H9 (cell line): ENCODE results near the gene TNRC6A. TPM values are rescaled to one million over a fixed set of nuclear protein-coding genes. Genes with fewer than 3 reads are reported as not detected.
"Not testable (repeated sequence)": the region's sequence is repeated elsewhere in the genome, so short reads cannot be mapped to it uniquely, and the experiment has no call there.

Experiments used
- DNase-seq: peaks from one replicate; pipeline ENCODE4 v3.0.0-alpha.2; 2017
- H2AFZ ChIP-seq: one replicate; pipeline ENCODE4 v1.6.1; 2013; ENCODE audit warnings: mild to moderate bottlenecking, low read length, control low read depth, moderate library complexity
- H2AK5ac ChIP-seq: 2 replicates; pipeline ENCODE4 v1.6.1; 2013; ENCODE audit warnings: low read length, control low read depth, mixed read lengths; ENCODE audit not compliant: insufficient read length
- H2BK120ac ChIP-seq: one replicate; pipeline ENCODE4 v1.6.1; 2013; ENCODE audit warnings: low read depth, mild to moderate bottlenecking, low read length, control low read depth, inconsistent platforms; ENCODE audit not compliant: poor library complexity, severe bottlenecking
- H2BK12ac ChIP-seq: 2 replicates; pipeline ENCODE4 v1.6.1; 2013; ENCODE audit warnings: low read length, control low read depth, mixed read lengths, low read depth; ENCODE audit not compliant: insufficient read length
- H2BK15ac ChIP-seq: 2 replicates; pipeline ENCODE4 v1.6.1; 2013; ENCODE audit warnings: low read depth, low read length, control low read depth
- H2BK20ac ChIP-seq: one replicate; pipeline ENCODE4 v1.6.1; 2013; ENCODE audit warnings: low read depth, mild to moderate bottlenecking, low read length, control low read depth, inconsistent platforms; ENCODE audit not compliant: poor library complexity, severe bottlenecking
- H2BK5ac ChIP-seq: 2 replicates; pipeline ENCODE4 v1.6.1; 2013; ENCODE audit warnings: low read length, control low read depth, mixed read lengths; ENCODE audit not compliant: insufficient read length
- H3K14ac ChIP-seq: 2 replicates; pipeline ENCODE4 v1.6.1; 2013; ENCODE audit warnings: low read length, control low read depth; ENCODE audit not compliant: insufficient read depth
- H3K18ac ChIP-seq: 2 replicates; pipeline ENCODE4 v1.6.1; 2013; ENCODE audit warnings: low read depth, mild to moderate bottlenecking, mixed read lengths, low read length, control low read depth; ENCODE audit not compliant: insufficient read length
- H3K23ac ChIP-seq: 2 replicates; pipeline ENCODE4 v1.6.1; 2013; ENCODE audit warnings: low read length, control low read depth, mixed read lengths, low read depth; ENCODE audit not compliant: insufficient read length
- H3K23me2 ChIP-seq: 2 replicates; pipeline ENCODE4 v1.6.1; 2013; ENCODE audit warnings: low read depth, mild to moderate bottlenecking, mixed read lengths, low read length, control low read depth; ENCODE audit not compliant: insufficient read length, poor library complexity, severe bottlenecking
- H3K27ac ChIP-seq: 2 replicates; pipeline ENCODE4 v1.5.1; 2013; ENCODE audit warnings: low read length, control low read depth, mixed read lengths, low read depth; ENCODE audit not compliant: insufficient read length
- H3K27me3 ChIP-seq: 2 replicates; pipeline ENCODE4 v1.6.1; 2013; ENCODE audit warnings: low read length, control low read depth, inconsistent platforms; ENCODE audit not compliant: insufficient read depth
- H3K4ac ChIP-seq: 2 replicates; pipeline ENCODE4 v1.6.1; 2013; ENCODE audit warnings: low read depth, mild to moderate bottlenecking, control low read depth, inconsistent platforms, low read length, moderate library complexity
- H3K4me1 ChIP-seq: 2 replicates; pipeline ENCODE4 v1.6.1; 2013; ENCODE audit warnings: low read length, control low read depth, inconsistent platforms; ENCODE audit not compliant: insufficient read depth
- H3K4me2 ChIP-seq: 2 replicates; pipeline ENCODE4 v1.6.1; 2013; ENCODE audit warnings: low read length, control low read depth, mixed read lengths; ENCODE audit not compliant: insufficient read length, insufficient read depth
- H3K56ac ChIP-seq: 2 replicates; pipeline ENCODE4 v1.6.1; 2013; ENCODE audit warnings: low read depth, mild to moderate bottlenecking, mixed read lengths, low read length, control low read depth; ENCODE audit not compliant: insufficient read length
- H3K79me1 ChIP-seq: 2 replicates; pipeline ENCODE4 v1.6.1; 2013; ENCODE audit warnings: low read depth, mild to moderate bottlenecking, moderate library complexity, low read length, control low read depth, inconsistent platforms; ENCODE audit not compliant: insufficient read depth, poor library complexity, severe bottlenecking
- H3K79me2 ChIP-seq: 2 replicates; pipeline ENCODE4 v1.6.1; 2013; ENCODE audit warnings: low read length, control low read depth, inconsistent platforms; ENCODE audit not compliant: insufficient read depth
- H3K9ac ChIP-seq: 2 replicates; pipeline ENCODE4 v1.6.1; 2013; ENCODE audit warnings: low read length, control low read depth, mixed read lengths; ENCODE audit not compliant: insufficient read length; ENCODE audit errors: extremely low read depth
- H3K9me3 ChIP-seq: one replicate; pipeline ENCODE4 v1.6.1; 2013; ENCODE audit warnings: low read depth, low read length, inconsistent platforms; ENCODE audit not compliant: control insufficient read depth
- H3T11ph ChIP-seq: one replicate; pipeline ENCODE4 v1.6.1; 2013; ENCODE audit warnings: mild to moderate bottlenecking, low read length, control low read depth, inconsistent platforms
- H4K20me1 ChIP-seq: one replicate; pipeline ENCODE4 v1.6.1; 2013; ENCODE audit not compliant: control insufficient read depth, insufficient read length, insufficient read depth
- H4K5ac ChIP-seq: 2 replicates; pipeline ENCODE4 v1.6.1; 2013; ENCODE audit warnings: low read depth, mild to moderate bottlenecking, mixed read lengths, low read length, control low read depth; ENCODE audit not compliant: insufficient read length
- H4K8ac ChIP-seq: replicated peaks from 2 replicates; pipeline ENCODE4 v1.6.1; 2013; ENCODE audit warnings: low read length, control low read depth, mixed read lengths, low read depth; ENCODE audit not compliant: insufficient read length
- H4K91ac ChIP-seq: 2 replicates; pipeline ENCODE4 v1.6.1; 2013; ENCODE audit warnings: low read depth, mild to moderate bottlenecking, moderate library complexity, mixed read lengths, low read length, control low read depth; ENCODE audit not compliant: insufficient read length
- H3K27ac Mint-ChIP-seq, 3 experiments: 2 replicates in 2 of 3; 3 replicates in 1 of 3; pipeline ENCODE4 v1.8.0; 2020 to 2021; ENCODE audit warnings: mixed read lengths in 3 of 3, mild to moderate bottlenecking in 1 of 3, moderate library complexity in 1 of 3
- H3K27me3 Mint-ChIP-seq: 2 replicates; pipeline ENCODE4 v1.8.0; 2021; ENCODE audit warnings: low read depth, mild to moderate bottlenecking, moderate library complexity, mixed read lengths
- H3K36me3 Mint-ChIP-seq, 3 experiments: 2 replicates in 2 of 3; 3 replicates in 1 of 3; pipeline ENCODE4 v1.8.0; 2020 to 2021; ENCODE audit warnings: low read depth in 3 of 3, mixed read lengths in 3 of 3; ENCODE audit not compliant: insufficient read depth in 1 of 3
- H3K4me1 Mint-ChIP-seq, 2 experiments: 2 replicates each; pipeline ENCODE4 v1.8.0; 2020; ENCODE audit warnings: mixed read lengths in 2 of 2
- H3K4me3 Mint-ChIP-seq, 2 experiments: 2 replicates in 1 of 2; 3 replicates in 1 of 2; pipeline ENCODE4 v1.8.0; 2020 to 2021; ENCODE audit warnings: mild to moderate bottlenecking in 2 of 2, mixed read lengths in 2 of 2, moderate library complexity in 1 of 2
- H3K9me3 Mint-ChIP-seq, 2 experiments: 2 replicates in 1 of 2; 3 replicates in 1 of 2; pipeline ENCODE4 v1.8.0; 2020; ENCODE audit warnings: mild to moderate bottlenecking in 2 of 2, mixed read lengths in 2 of 2, moderate library complexity in 1 of 2
- WGBS: extraction: QIAGEN DNeasy Blood & Tissue Kit; methylation state at CpG from one replicate; pipeline ENCODE4 v1.1.7; 2013; ENCODE audit warnings: missing lambda C conversion rate, low lambda C conversion rate, mixed read lengths; ENCODE audit not compliant: insufficient read length; ENCODE audit errors: extremely low coverage; 5-methylcytosine and 5-hydroxymethylcytosine counted together
- total RNA-seq: library from RNA; stranded (reverse); gene quantifications from 2 replicates; pipeline ENCODE4 v1.2.1, GENCODE V29; 2021
- TF ChIP-seq, protein P1 (sequence below): fragments of 200-600 bp; sonication (generic); conservative IDR thresholded peaks from 3 replicates; pipeline ENCODE4 v1.8.0; 2021; ENCODE audit warnings: antibody characterized with exemption, mild to moderate bottlenecking

The TNRC6A gene
- total RNA-seq, 1 experiment from 2014 or later: 114 TPM

DNA sequence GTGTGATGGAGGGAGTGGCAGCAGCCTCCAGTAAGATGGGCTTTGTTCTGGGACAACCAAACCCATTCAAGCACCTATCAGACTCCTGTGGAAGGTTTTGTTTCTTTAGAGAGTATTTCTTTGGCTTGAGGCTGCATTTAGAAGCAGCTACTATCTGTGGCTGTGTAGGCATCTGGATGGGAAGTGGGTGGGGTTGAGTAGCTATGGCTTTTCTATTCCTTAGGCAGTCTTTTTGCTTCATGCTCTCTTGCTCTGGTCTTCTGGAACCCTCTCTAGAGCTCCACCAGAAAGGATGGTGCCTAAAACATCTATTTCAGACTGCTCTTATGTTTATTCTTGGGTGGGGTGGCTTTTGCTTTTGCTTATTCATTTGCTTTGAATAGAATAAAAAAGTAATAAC lies 19.9 kb downstream of the TNRC6A start:
- peaks cover 67% of the 10 kb centered on the region for H3K79me2 ChIP-seq
- no peak overlapping the region for H4K5ac ChIP-seq
- H3K56ac ChIP-seq: no peak overlapping the region
- no peak overlapping the region for H2BK20ac ChIP-seq
- H2BK15ac ChIP-seq: no peak overlapping the region
- H3K23me2 ChIP-seq: no peaks in the 10 kb centered on the region
- no peak overlapping the region for H3T11ph ChIP-seq
- no peaks in the 10 kb centered on the region for H3K27me3 ChIP-seq
- Mint-ChIP-seq H3K36me3 (peaks cover 1 to 16% (median 15%) of the 10 kb centered on the region in 3 experiments; a peak in 6 of 7 replicates), H3K27ac (peak overlapping the region in 2 of 3 experiments; percentile 44 to 58; a peak in 4 of 7 replicates), H3K27me3 (no peaks in the 10 kb centered on the region), H3K4me1 (peaks cover 65 to 66% of the 10 kb centered on the region in 2 experiments), H3K9me3 (no peaks in the 10 kb centered on the region), H3K4me3 (no peak overlapping the region)
- H2BK12ac ChIP-seq: no peak overlapping the region
- peaks cover 12% of the 10 kb centered on the region for H3K79me1 ChIP-seq
- H2AFZ ChIP-seq: no peak overlapping the region
- no peak overlapping the region for H3K27ac ChIP-seq
- H3K4ac ChIP-seq: no peak overlapping the region
- H3K9ac ChIP-seq: no peak overlapping the region
- DNase-seq: no peak
- H3K18ac ChIP-seq: no peak overlapping the region
- H2BK5ac ChIP-seq: no peak overlapping the region
- H2BK120ac ChIP-seq: no peak overlapping the region
- H3K23ac ChIP-seq: no peak overlapping the region
- TF ChIP-seq, protein P1, sequence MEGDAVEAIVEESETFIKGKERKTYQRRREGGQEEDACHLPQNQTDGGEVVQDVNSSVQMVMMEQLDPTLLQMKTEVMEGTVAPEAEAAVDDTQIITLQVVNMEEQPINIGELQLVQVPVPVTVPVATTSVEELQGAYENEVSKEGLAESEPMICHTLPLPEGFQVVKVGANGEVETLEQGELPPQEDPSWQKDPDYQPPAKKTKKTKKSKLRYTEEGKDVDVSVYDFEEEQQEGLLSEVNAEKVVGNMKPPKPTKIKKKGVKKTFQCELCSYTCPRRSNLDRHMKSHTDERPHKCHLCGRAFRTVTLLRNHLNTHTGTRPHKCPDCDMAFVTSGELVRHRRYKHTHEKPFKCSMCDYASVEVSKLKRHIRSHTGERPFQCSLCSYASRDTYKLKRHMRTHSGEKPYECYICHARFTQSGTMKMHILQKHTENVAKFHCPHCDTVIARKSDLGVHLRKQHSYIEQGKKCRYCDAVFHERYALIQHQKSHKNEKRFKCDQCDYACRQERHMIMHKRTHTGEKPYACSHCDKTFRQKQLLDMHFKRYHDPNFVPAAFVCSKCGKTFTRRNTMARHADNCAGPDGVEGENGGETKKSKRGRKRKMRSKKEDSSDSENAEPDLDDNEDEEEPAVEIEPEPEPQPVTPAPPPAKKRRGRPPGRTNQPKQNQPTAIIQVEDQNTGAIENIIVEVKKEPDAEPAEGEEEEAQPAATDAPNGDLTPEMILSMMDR: no peak
- no peak overlapping the region for H4K91ac ChIP-seq
- H3K9me3 ChIP-seq: no peaks in the 10 kb centered on the region
- H4K8ac ChIP-seq: no peak overlapping the region
- H3K14ac ChIP-seq: no peak overlapping the region
- no peaks in the 10 kb centered on the region for H3K4me1 ChIP-seq
- no peak overlapping the region for H2AK5ac ChIP-seq
- H3K4me2 ChIP-seq: no peak overlapping the region
- H4K20me1 ChIP-seq: no peaks in the 10 kb centered on the region

DNA sequence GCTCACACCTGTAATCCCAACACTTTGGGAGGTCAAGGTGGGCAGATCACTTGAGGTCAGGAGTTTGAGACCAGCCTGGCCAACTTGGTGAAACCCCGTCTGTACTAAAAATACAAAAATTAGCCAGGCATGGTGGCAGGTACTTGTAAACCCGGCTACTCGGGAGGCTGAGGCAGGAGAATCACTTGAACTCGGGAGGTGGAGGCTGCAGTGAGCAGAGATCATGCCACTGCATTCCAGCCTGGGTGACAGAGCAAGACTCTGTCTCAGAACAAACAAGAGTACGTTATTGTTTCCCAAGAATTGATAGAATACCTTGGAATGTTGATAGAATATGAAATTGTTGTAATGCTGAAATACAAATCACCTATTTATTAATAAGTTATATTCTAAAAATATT lies 20.4 kb downstream of the TNRC6A start:
- not testable (repeated sequence) for H3K9ac ChIP-seq, H3K27ac ChIP-seq, H4K91ac ChIP-seq, H3K9me3 Mint-ChIP-seq, H3K18ac ChIP-seq, H3K4me2 ChIP-seq, H3K23me2 ChIP-seq, H4K5ac ChIP-seq, H3K27ac Mint-ChIP-seq, H2BK5ac ChIP-seq, H2BK15ac ChIP-seq, H3K56ac ChIP-seq, H3K23ac ChIP-seq, H4K20me1 ChIP-seq, H3K14ac ChIP-seq, H2BK12ac ChIP-seq, H3K4ac ChIP-seq, H3K4me1 ChIP-seq, H2BK20ac ChIP-seq, H3K27me3 ChIP-seq, H2AFZ ChIP-seq, H2AK5ac ChIP-seq, DNase-seq, H4K8ac ChIP-seq, H3K27me3 Mint-ChIP-seq, H3T11ph ChIP-seq, H3K4me3 Mint-ChIP-seq, H2BK120ac ChIP-seq, H3K9me3 ChIP-seq
- WGBS: no CpG with 5 or more reads among the region's 5 CpGs
- Mint-ChIP-seq H3K4me1 (peaks cover 64 to 65% of the 10 kb centered on the region in 2 experiments), H3K36me3 (peaks cover 1 to 16% (median 15%) of the 10 kb centered on the region in 3 experiments; a peak in 6 of 7 replicates)
- peaks cover 12% of the 10 kb centered on the region for H3K79me1 ChIP-seq
- H3K79me2 ChIP-seq: peaks cover 67% of the 10 kb centered on the region
